ENCODE data around the gene PKNOX1.
"Not testable (repeated sequence)": the region's sequence is repeated elsewhere in the genome, so short reads cannot be mapped to it uniquely, and the experiment has no call there.

Gene PKNOX1

GRCh38 chr21:42973991-42974831 lies at the start of gene PKNOX1:
PKNOX1 (plus strand) TSS chr21:42974562; CDS start chr21:43004382, 29,820 bp downstream.
- DNase-seq: peak; percentile 98

- no peak for DNase-seq
Observed at GRCh38 chr21:42925114-42925926, 49.0 kb upstream of the PKNOX1 start, which contains the start of gene ERVH48-1. ERVH48-1 (minus strand) TSS chr21:42925630; CDS start chr21:42919006, 6,624 bp downstream.

GRCh38 chr21:42927474-42928200 lies 46.7 kb upstream of the PKNOX1 start:
- DNase-seq: not testable (repeated sequence)

- no peak for DNase-seq
Observed at GRCh38 chr21:42929969-42930368, 44.4 kb upstream of the PKNOX1 start.

- DNase-seq: no peak
Observed at GRCh38 chr21:42931560-42932235, 42.7 kb upstream of the PKNOX1 start.

GRCh38 chr21:42932378-42933136 lies 41.8 kb upstream of the PKNOX1 start:
- not testable (repeated sequence) for DNase-seq

- not testable (repeated sequence) for DNase-seq
Observed at GRCh38 chr21:42933137-42933970, 41.0 kb upstream of the PKNOX1 start.

GRCh38 chr21:42933973-42934372 lies 40.4 kb upstream of the PKNOX1 start:
- not testable (repeated sequence) for DNase-seq

- DNase-seq: not testable (repeated sequence)
Observed at GRCh38 chr21:42936360-42936759, 38.0 kb upstream of the PKNOX1 start.

GRCh38 chr21:42937034-42937940 lies 37.1 kb upstream of the PKNOX1 start:
- DNase-seq: not testable (repeated sequence)

GRCh38 chr21:42937960-42938605 lies 36.3 kb upstream of the PKNOX1 start:
- DNase-seq: no peak

- not testable (repeated sequence) for DNase-seq
Observed at GRCh38 chr21:42938606-42938995, 35.8 kb upstream of the PKNOX1 start.

- DNase-seq: peak; percentile 77
Observed at GRCh38 chr21:42939582-42940413, 34.6 kb upstream of the PKNOX1 start.

GRCh38 chr21:42941696-42942085 lies 32.7 kb upstream of the PKNOX1 start:
- DNase-seq: no peak

- no peak for DNase-seq
Observed at GRCh38 chr21:42942244-42942643, 32.1 kb upstream of the PKNOX1 start.

GRCh38 chr21:42949094-42949755 lies 25.1 kb upstream of the PKNOX1 start:
- DNase-seq: not testable (repeated sequence)

- not testable (repeated sequence) for DNase-seq
Observed at GRCh38 chr21:42951193-42951592, 23.2 kb upstream of the PKNOX1 start.

All from NCI-H446 treated with DMSO at 0.1 percent for 48 hours (cell line).